ENCODE results near the gene CD8B2. TPM values are rescaled to one million over a fixed set of nuclear protein-coding genes. Genes with fewer than 3 reads are reported as not detected.
"Not testable (repeated sequence)": the region's sequence is repeated elsewhere in the genome, so short reads cannot be mapped to it uniquely, and the experiment has no call there.

Gene CD8B2
- total RNA-seq = 0.11 TPM in 1 of 2 replicates, not detected in the other

DNA sequence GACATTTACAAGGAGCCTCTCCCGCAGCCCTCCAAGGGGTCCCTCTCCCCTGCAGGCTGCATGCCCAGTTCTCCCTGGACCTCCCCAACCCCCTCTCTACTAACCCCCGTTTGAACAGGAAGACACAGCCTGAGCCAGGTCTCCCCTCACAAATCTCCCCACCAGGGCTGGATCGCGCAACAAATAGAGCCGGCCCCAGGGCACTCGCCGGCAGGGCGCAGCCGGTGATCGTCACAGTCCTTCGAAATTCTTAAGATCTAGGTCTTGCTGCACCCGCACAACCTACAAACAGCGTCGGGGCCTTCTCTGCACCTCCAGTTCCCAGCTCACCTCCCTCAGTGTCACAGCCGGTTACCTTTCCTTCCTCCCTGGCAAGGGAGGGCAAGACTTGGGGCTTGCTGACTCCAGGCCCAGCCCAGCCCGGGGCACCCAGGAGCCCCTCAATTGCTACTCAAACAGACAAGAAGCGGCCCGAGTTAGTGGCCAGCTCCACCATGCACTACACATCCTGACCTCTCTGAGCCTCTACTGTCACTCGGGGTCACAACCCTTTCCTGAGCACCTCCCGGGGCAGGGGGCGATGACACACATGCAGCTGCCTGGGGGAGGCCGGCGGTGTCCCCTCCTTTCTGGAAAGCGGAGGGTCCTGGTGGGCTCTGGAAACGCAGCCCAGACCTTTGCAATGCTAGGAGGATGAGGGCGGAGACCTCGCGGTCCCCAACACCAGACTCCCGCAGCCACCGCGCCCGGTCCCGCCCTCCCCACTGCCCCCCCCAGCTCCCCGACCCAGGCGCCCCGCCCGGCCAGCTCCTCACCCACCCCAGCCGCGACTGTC, at the start of gene CD8B2:
Gene CD8B2 (plus strand): TSS at position 814 of the 835 bp plus-strand sequence. CDS start 63 bp downstream, outside the sequence.
- intact Hi-C loops (cut with micrococcal nuclease) = not testable (repeated sequence)

DNA sequence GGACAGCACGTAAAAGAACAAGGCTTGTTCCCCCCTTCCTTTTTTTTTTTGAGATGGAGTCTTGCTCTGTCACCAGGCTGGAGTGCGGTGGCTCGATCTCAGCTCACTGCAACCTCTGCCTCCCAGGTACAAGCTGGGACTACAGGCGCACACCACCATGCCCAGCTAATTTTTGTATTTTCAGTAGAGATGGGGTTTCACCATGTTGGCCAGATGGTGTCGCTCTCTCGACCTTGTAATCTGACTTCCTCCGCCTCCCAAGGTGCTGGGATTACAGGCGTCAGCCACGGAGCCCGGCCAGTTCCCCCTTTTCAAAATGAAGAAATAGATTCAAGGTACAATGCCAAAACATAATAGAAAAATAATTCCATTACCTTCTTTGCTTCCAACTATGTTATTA, 25.3 kb upstream of the CD8B2 start:
- intact Hi-C loops (cut with micrococcal nuclease) = not testable (repeated sequence)

DNA sequence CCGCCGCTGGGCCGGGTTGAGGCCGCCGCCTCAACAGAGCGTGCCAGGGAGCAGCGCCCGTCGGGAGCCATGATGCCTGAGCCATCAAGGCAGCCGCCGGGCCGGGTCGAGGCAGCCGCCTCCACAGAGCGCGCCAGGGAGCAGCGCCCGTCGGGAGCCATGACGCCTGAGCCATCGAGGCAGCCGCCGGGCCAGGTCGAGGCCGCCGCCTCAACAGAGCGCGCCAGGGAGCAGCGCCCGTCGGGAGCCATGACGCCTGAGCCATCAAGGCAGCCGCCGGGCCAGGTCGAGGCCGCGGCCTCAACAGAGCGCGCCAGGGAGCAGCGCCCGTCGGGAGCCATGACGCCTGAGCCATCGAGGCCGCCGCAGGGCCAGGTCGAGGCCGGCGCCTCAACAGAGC, 19.6 kb upstream of the CD8B2 start:
- intact Hi-C loops (cut with micrococcal nuclease) = loop anchor here (5.0 kb wide), 1 partner anchor 365 kb away; no protein-coding TSS in a partner anchor

DNA sequence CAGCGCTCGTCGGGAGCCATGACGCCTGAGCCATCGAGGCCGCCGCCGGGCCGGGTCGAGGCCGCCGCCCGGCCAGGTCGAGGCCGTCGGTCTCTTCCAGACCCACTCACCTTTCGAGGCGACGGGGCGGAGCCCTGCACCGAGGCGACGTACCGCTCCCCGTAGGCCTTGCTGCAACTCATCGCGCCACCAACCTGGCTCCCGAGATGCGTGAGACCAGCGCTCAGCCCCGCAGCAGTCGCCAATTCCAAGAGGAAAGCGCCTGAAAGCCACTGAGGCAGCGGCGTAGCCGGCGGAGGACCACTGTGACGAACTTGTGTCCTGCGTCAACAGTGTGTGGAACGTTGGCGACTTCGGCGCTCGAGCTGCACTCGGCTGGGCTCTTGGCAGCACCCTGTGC, 19.1 kb upstream of the CD8B2 start, which contains the start of gene RGPD3:
Gene RGPD3 (minus strand): TSS at position 307 of the 400 bp plus-strand sequence. CDS start 125 bp downstream, at position 182.
- intact Hi-C loops (cut with micrococcal nuclease) = loop anchor here (5.0 kb wide), 1 partner anchor 366 kb away; no protein-coding TSS in a partner anchor

DNA sequence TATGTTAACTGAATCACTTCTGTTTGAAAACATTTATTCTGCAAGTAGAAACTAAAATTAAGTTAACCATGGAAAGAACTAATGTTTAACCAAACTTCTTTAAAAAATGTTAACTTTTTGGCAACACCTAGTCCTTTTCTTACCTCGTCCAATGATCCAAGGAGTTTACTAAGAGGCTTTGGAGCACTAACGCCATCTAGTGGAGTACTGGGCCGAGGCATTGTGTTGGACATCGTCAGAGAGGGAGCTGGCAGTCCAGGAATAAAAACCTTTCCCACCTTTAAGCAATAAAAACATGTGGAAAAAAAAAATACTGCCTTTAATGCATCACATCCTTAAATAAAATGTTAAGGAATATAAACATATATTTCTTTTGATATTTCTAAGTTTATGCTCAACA, 16.5 kb upstream of the CD8B2 start:
- intact Hi-C loops (cut with micrococcal nuclease) = not testable (repeated sequence)

DNA sequence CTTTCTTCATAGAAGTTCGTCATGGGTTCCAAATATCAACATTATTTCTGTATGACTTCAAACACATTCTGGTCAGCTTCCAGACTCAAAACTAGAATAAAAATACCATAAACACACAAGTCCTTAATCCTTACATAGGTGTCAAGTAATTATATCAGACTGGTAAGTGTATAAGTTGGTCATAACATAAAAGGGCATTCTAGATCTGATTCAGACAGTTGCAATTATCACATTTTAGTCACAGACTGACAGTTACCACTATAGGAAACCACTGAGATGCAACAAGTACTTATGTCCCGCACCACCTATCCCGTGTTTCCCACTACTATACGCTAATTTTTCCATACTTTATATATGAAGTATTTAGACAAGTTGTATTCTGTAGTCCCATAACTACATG, 9.5 kb upstream of the CD8B2 start:
- intact Hi-C loops (cut with micrococcal nuclease) = not testable (repeated sequence)

DNA sequence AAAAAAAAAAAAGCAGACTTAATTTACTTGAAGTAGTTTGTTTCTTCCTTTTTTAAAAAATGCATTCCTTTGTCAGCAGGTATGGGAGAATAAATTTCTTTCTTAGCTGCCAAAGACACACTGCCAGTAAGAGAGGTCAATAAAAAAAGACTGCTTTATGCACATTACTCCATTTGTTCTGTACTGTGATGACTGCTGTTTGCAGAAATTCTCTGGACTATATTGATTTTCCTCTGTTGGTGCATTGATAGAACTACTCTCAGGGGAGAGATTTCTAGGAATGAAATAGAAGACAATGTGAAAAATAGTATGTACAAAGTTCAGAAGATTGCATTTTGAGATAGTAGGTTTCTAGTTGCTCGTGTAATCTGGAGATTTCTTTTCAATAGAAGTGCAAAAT, 7.6 kb upstream of the CD8B2 start:
- intact Hi-C loops (cut with micrococcal nuclease) = not testable (repeated sequence)

DNA sequence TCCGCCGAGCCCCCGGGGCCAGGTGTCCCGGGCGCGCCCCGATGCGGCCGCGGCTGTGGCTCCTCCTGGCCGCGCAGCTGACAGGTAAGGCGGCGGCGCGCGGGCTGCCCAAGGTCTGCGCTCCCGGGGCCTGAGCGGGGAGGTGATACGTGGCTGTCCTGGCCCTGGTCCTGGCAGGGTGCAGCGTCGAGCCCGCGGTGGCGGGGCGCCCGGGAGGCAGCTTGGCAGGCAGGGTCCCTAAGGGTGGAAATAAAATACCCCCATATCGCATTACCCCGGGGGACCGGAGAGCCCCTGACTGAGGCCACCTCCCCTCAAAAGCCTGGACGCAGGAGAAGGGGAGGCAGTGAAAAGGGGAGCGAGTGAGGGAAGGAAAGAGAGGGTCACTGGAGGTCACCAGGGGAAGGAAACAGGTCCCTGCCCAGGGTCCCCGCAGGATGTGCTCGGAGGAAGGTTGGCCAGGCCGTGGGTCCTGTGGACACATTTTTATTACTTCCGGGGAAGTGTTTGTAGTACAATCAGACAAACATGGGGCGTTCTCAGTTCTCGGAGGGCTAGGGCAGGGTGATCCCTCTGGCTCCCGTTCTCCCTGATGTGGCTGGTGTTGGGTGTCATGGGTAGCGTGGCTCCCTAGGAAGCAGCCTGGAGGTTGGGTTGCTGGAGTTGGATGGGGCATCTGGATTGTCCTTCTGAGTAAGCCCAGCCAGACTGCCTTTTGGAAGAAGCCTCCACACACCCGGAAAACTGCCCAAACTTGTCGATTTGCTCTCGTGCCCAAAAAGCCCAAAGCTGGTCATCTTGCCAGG, 425 bp downstream of the CD8B2 start:
- intact Hi-C loops (cut with micrococcal nuclease) = not testable (repeated sequence)

DNA sequence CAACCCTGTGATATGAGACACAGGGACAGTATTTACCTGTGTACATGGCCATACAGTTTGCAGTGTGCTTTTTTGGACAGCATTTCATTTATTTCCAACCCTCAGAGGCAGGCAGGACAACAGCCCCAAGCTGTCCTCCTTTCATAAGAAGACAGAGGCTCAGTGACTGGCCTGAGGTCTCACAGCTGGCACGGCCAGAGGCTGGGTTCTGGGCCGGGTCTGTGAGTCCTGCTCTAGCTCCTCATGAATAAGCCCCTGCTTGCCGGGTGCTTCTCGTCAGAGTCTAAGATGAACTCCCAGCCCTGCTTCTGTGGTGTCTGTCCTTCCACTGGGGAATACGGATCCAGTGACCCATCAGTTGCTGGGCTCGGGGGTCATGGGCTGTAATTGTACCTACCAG, 2.5 kb downstream of the CD8B2 start:
- intact Hi-C loops (cut with micrococcal nuclease) = not testable (repeated sequence)

DNA sequence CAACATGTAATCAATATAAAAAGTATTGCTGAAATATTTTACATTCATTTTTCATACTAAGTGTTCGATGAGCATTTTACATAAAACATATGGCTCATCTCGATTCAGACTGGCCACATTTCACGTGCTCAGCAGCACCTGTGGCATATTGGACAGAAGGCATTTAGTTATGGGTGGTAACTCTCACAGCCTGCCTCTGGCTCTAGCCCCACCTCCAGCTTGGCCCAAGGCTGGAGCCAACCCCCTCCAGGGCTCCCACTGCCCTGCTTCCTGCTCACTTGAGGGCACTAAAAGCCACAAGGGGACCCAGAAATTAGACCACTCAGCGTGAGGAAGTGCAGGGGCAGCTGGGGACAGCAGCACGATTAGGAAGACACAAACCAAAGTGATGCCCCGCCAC, 5.2 kb downstream of the CD8B2 start:
- intact Hi-C loops (cut with micrococcal nuclease) = not testable (repeated sequence)

DNA sequence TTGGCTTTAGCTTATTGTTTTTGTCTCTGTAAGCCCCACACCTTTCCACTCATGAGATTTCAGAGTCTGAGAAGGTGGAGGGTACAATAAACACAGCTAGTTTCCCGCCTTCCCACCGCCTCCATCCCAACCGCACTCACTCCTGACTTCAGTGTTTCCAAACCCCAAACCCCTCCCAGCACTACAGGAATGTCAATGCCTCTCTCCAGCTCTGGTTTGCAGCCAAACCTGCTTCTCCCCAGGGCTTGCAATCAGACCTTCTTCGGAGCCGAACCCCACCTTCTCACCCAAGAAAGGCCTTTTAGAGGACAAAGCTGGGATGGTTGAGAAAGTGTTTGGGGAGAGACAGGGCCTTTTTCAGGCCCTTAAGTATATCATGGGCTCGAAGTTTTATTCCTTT, 5.7 kb downstream of the CD8B2 start:
- intact Hi-C loops (cut with micrococcal nuclease) = not testable (repeated sequence)

DNA sequence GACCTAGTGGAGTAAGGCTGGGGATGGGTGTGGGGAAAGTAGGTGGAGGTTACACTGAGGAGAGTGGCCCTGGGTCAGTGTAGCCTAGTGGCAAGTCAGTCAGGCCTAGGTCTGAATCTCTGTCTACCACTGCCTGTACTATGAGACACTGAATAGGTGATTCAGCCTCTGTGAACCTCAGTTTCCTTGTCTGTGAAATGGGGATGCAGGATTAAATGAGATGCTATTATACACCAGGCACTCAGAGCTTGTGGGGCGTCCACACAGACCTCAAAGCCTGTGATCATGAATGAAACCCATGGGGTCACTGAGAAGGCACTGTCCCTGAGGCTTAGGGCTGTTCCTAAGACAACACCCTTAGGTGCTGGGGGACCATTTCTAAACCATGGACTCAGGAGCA, 11.4 kb downstream of the CD8B2 start:
- intact Hi-C loops (cut with micrococcal nuclease) = not testable (repeated sequence)

DNA sequence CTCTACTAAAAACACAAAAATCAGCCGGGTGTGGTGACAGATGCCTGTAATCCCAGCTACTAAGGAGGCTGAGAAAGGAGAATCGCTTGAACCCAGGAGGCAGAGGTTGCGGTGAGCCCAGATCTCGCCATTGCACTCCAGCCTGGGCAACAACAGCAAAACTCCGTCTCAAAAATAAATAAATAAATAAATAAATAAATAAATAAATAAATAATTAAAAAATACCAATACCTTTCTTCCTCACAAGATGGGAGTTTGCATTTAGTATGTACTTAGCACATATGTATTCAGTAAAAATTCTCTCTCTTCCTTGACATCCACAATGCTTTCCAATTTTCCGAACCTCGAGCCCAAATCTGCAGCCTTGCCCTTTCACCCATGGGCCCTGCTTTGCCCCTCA, 13.2 kb downstream of the CD8B2 start:
- intact Hi-C loops (cut with micrococcal nuclease) = not testable (repeated sequence)

DNA sequence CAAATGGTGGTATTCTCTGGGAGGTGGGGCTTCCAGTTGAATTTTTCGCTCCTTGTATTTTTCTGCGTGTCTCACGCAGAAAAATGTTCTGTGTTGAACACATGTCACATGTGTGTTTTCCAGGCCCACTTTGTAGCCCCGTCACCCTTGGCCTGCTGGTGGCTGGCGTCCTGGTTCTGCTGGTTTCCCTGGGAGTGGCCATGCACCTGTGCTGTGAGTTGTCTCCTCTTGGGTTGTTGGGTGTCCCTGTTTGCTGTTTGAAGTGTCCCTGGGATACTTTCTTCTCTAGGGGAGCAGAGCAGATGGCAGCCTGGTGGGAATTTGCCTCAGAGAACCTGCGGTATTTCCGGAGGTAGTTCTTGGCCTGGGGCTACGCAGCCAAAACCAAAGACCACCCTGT, 15.2 kb downstream of the CD8B2 start:
- intact Hi-C loops (cut with micrococcal nuclease) = not testable (repeated sequence)

DNA sequence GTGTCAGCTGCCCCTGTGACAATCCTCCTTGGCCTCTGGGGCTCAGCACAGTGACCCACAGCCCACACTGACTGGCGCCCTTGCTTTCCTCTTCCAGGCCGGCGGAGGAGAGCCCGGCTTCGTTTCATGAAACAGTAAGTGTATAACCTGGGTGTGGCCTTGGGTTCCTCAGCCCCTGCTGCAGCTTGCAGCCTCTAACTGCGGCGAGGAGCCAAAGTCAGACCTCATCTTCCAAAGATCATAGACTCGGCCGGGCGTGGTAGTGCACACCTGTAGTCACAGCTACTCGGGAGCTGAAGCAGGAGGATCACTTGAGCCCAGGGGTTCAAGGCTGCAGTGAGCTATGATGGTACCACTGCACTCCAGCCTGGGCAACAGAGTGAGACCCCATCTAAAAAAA, 17.0 kb downstream of the CD8B2 start:
- intact Hi-C loops (cut with micrococcal nuclease) = not testable (repeated sequence)

DNA sequence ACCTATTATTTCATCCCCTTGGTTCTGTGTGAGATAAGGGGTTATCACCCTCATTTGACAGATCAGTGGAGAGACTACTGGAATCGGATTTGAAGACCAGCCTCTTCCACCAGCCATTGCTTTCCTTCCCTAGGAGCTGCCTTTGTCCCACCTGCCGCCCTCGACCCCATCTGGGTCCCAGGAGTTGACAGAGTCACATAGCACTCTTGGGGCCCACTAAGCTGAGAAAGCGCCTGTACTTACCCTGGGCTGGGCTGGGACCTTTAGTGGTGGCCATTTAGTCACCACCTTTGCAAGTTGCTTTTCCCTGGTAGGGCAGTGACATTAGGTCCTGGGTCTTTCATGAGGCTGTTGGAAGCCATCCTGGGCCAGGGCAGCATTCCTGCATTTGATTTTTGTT, 17.6 kb downstream of the CD8B2 start:
- intact Hi-C loops (cut with micrococcal nuclease) = not testable (repeated sequence)

DNA sequence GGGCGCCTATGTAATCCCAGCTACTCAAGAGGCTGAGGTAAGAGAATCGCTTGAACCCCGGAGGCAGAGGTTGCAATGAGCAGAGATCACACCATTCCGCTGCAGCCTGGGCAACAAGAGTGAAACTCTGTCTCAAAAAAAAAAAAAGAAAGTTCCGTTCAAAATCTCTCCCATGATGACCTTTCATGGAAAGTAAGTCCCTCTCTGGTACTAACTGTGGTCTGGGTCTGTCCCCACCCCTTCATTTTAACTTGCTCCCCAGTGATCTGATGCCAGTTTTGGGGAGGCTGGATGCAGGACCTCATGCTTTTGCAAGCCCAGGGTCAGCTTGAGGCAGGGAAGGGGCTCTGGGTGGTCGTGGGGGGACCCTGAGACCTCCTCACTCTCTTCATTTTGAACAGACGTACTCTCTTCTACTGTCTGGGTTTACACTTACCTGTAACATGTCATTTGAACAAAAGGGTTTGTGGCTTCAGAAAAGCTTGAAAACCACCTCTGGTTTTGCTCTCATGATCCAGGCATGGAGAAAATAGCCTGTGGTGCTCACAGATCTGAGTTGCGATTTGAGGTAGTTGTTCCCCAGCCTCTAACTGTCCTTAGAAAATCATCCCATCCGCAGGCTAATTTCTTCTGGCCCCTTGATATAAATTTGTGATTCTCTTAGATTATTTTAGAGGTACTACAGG, 19.0 kb downstream of the CD8B2 start:
- intact Hi-C loops (cut with micrococcal nuclease) = not testable (repeated sequence)

DNA sequence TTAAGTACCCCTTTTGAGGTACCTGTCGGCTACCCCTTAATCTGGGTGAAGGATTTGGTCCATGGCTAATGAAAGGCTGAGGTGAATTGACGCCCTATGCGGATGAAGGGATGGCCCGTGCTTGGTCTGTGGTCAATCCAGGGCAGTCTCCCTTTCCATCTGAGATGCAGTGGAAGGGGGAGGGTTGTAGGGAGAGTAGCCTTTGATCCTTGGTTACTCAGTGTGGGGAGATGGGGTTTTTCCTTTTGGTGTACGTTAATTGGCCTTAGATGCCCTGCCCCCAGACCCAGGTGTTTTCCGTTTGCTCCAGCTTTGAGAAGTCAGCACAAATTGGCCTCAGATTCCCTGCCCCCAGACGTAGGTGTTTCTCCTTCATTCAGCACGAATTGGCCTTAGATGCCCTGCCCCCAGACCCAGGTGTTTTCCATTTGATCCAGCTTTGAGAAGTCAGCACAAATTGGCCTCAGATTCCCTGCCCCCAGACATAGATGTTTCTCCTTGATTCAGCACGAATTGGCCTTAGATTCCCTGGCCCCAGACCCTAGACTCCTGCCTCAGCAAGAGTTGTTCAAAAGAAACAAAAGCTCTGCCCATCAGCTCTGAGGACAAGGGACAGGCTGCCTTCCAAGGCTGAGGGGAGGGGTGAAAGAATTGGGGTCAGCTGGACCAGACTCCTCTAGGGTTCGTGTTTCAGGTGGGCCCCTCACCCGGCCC, 21.7 kb downstream of the CD8B2 start:
- intact Hi-C loops (cut with micrococcal nuclease) = not testable (repeated sequence)

DNA sequence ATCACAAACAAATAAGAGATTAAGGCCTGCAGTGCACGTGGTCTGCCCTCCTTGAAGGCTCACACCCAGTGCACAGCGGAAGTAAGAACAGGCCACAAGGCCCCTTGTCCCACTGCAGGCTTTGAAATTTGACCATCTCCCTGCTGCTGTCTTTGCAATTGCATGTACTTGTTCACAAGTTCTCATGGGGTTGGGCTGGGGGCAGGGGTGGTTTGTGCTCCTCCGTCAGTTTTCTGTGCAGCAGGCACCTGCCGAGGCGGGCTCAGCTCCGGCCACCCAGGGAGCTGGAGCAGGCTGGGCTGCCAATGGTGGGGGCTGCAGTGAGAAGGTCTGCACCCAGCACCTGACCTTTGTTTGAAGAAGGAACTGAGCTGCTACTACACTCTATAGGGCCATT, 22.2 kb downstream of the CD8B2 start:
- intact Hi-C loops (cut with micrococcal nuclease) = not testable (repeated sequence)

DNA sequence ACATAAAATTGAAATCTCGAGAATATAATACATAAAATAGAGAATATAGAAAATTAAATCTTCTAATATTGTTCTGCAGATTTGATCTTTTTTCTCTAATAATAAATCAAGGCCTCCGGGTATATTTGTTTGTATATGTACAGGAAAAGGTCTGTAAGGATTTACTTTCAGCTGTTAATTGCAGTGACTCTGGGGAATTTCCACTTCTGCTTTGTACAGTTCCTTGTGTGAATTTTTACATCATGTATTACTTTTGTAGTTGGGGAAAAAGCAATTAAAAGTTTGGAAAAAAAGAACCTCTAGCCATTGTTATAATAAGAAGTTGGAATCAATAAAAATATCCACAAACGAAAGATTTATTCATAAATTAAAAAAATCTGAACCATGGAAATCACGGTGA, 23.6 kb downstream of the CD8B2 start:
- intact Hi-C loops (cut with micrococcal nuclease) = not testable (repeated sequence)

DNA sequence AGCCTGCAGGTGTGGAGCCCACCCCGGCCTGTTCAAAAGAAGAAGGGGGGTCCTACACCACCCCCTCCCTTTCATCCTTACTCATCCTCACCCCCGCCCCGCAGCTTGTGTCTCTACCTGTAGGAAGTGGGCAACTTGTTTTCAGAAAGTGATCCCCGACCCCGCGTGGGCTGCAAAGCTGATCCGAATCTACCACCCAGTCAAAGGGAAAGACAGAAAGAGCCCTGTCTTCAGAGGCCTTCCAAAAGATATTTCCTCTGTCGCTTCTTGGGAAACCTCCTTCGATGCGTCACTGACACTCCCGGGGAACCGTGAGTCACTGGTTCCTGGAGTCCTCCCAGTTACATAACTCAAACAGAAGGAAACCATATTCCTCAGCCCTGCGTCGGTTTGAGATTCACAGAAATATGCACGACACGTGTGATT, 24.3 kb downstream of the CD8B2 start:
- intact Hi-C loops (cut with micrococcal nuclease) = not testable (repeated sequence)
